Astrocyte (in vitro differentiated cells and primary cell): ENCODE data around the gene UBTF.

ENCODE experiments used
- CTCF ChIP-seq: IDR thresholded peaks from 2 replicates; pipeline ENCODE4 v1.5.1; 2011; ENCODE audit warnings: low read depth, mild to moderate bottlenecking, inconsistent platforms, low read length, moderate library complexity; ENCODE audit not compliant: insufficient read depth
- EZH2 ChIP-seq: IDR thresholded peaks from 2 replicates; pipeline ENCODE4 v1.6.1; 2012; ENCODE audit warnings: mild to moderate bottlenecking, low read length, inconsistent platforms; ENCODE audit not compliant: insufficient read depth

GRCh38 chr17:44249501-44250246, 30.2 kb upstream of the UBTF start:
- no peak for TF ChIP-seq CTCF
- TF ChIP-seq EZH2, result no peak
